ENCODE measurements around the gene SNX9.
A peak's percentile ranks its signal among the peaks of the same experiment; 100 is the strongest.

The SNX9 gene

GRCh38 chr6:157951828-157952227 lies 128.8 kb downstream of the SNX9 start:
- no peaks in the 10 kb centered on the region for H3K79me1 ChIP-seq (ENCODE audit: low read length)
- no peak overlapping the region for H3K18ac ChIP-seq (ENCODE audit: low read length)
- peak; percentile 2 to 36 for DNase-seq
- no peaks in the 10 kb centered on the region for H3K9me3 ChIP-seq (ENCODE audit: insufficient read depth, low read depth, low read length)
- no peak overlapping the region for H3K4me3 ChIP-seq (ENCODE audit: low read depth, low read length)
- H3K36me3 ChIP-seq (ENCODE audit: control insufficient read depth in 1 of 2, insufficient read depth in 2 of 2, low read length in 2 of 2), result peaks cover 0 to 2% of the 10 kb centered on the region in 2 experiments
- H2AFZ ChIP-seq (ENCODE audit: insufficient read depth, low read length, poor library complexity), result no peak overlapping the region
- no peak overlapping the region for H2BK120ac ChIP-seq (ENCODE audit: insufficient read depth, low read length, poor library complexity)
- H3K4me2 ChIP-seq (ENCODE audit: low read length), result no peak overlapping the region
- no peak overlapping the region for H3K27ac ChIP-seq (ENCODE audit: low read depth, low read length)
- no peak overlapping the region for H4K8ac ChIP-seq (ENCODE audit: low read depth, low read length)
- no peak overlapping the region for H4K12ac ChIP-seq (ENCODE audit: low read depth, low read length)
- no peaks in the 10 kb centered on the region for H3K79me2 ChIP-seq (ENCODE audit: control insufficient read depth, insufficient read depth, low read length, poor library complexity)
- H2BK12ac ChIP-seq (ENCODE audit: low read length), result no peak overlapping the region
- H4K91ac ChIP-seq (ENCODE audit: low read depth, low read length), result no peak overlapping the region
- H3K9ac ChIP-seq (ENCODE audit: low read length), result no peak overlapping the region
- H3K23ac ChIP-seq (ENCODE audit: low read length), result peak overlapping the region; percentile 25
- no CpG with 5 or more reads among the region's 9 CpGs for WGBS (ENCODE audit: extremely low coverage, insufficient coverage, insufficient read length)
- no peak overlapping the region for H3K4ac ChIP-seq (ENCODE audit: low read depth, low read length)
- no peak overlapping the region for H3K14ac ChIP-seq (ENCODE audit: low read length)
- H3K27me3 ChIP-seq (ENCODE audit: insufficient read depth, low read length), result no peaks in the 10 kb centered on the region
- H3K4me1 ChIP-seq (ENCODE audit: control insufficient read depth in 1 of 2, insufficient read depth in 2 of 2, low read length in 2 of 2), result no peaks in the 10 kb centered on the region
- no peak overlapping the region for H2AK5ac ChIP-seq (ENCODE audit: low read length)
- no peak overlapping the region for H2BK5ac ChIP-seq (ENCODE audit: low read depth, low read length, poor library complexity)

GRCh38 chr6:157952861-157953351 lies 129.9 kb downstream of the SNX9 start:
- no peak overlapping the region for H3K18ac ChIP-seq (ENCODE audit: low read length)
- no peak overlapping the region for H3K23ac ChIP-seq (ENCODE audit: low read length)
- no peak overlapping the region for H2AFZ ChIP-seq (ENCODE audit: insufficient read depth, low read length, poor library complexity)
- no peak overlapping the region for H3K14ac ChIP-seq (ENCODE audit: low read length)
- H3K4me3 ChIP-seq (ENCODE audit: low read depth, low read length), result no peak overlapping the region
- H3K36me3 ChIP-seq (ENCODE audit: control insufficient read depth in 1 of 2, insufficient read depth in 2 of 2, low read length in 2 of 2), result peaks cover 0 to under 1% of the 10 kb centered on the region in 2 experiments
- no peak overlapping the region for H2BK12ac ChIP-seq (ENCODE audit: low read length)
- no peak overlapping the region for H4K91ac ChIP-seq (ENCODE audit: low read depth, low read length)
- no peak overlapping the region for H3K4ac ChIP-seq (ENCODE audit: low read depth, low read length)
- H3K79me2 ChIP-seq (ENCODE audit: control insufficient read depth, insufficient read depth, low read length, poor library complexity), result no peaks in the 10 kb centered on the region
- no peak overlapping the region for H3K9ac ChIP-seq (ENCODE audit: low read length)
- no CpG with 5 or more reads among the region's 7 CpGs for WGBS (ENCODE audit: extremely low coverage, insufficient coverage, insufficient read length)
- DNase-seq, result no peak
- H2BK120ac ChIP-seq (ENCODE audit: insufficient read depth, low read length, poor library complexity), result no peak overlapping the region
- no peak overlapping the region for H4K8ac ChIP-seq (ENCODE audit: low read depth, low read length)
- H4K12ac ChIP-seq (ENCODE audit: low read depth, low read length), result no peak overlapping the region
- no peak overlapping the region for H3K4me2 ChIP-seq (ENCODE audit: low read length)
- no peaks in the 10 kb centered on the region for H3K4me1 ChIP-seq (ENCODE audit: control insufficient read depth in 1 of 2, insufficient read depth in 2 of 2, low read length in 2 of 2)
- H2BK5ac ChIP-seq (ENCODE audit: low read depth, low read length, poor library complexity), result no peak overlapping the region
- no peak overlapping the region for H3K27ac ChIP-seq (ENCODE audit: low read depth, low read length)
- no peak overlapping the region for H2AK5ac ChIP-seq (ENCODE audit: low read length)
- no peaks in the 10 kb centered on the region for H3K79me1 ChIP-seq (ENCODE audit: low read length)
- no peaks in the 10 kb centered on the region for H3K27me3 ChIP-seq (ENCODE audit: insufficient read depth, low read length)
- peaks cover 2% of the 10 kb centered on the region for H3K9me3 ChIP-seq (ENCODE audit: insufficient read depth, low read depth, low read length)

GRCh38 chr6:157953580-157954091 lies 130.6 kb downstream of the SNX9 start:
- no peak overlapping the region for H3K27ac ChIP-seq (ENCODE audit: low read depth, low read length)
- H3K79me1 ChIP-seq (ENCODE audit: low read length), result no peaks in the 10 kb centered on the region
- H2AFZ ChIP-seq (ENCODE audit: insufficient read depth, low read length, poor library complexity), result no peak overlapping the region
- DNase-seq, result no peak
- no peak overlapping the region for H2BK12ac ChIP-seq (ENCODE audit: low read length)
- no peak overlapping the region for H2AK5ac ChIP-seq (ENCODE audit: low read length)
- no peak overlapping the region for H3K23ac ChIP-seq (ENCODE audit: low read length)
- H4K8ac ChIP-seq (ENCODE audit: low read depth, low read length), result no peak overlapping the region
- no peak overlapping the region for H2BK120ac ChIP-seq (ENCODE audit: insufficient read depth, low read length, poor library complexity)
- H3K4ac ChIP-seq (ENCODE audit: low read depth, low read length), result no peak overlapping the region
- no peaks in the 10 kb centered on the region for H3K4me1 ChIP-seq (ENCODE audit: control insufficient read depth in 1 of 2, insufficient read depth in 2 of 2, low read length in 2 of 2)
- H3K4me2 ChIP-seq (ENCODE audit: low read length), result no peak overlapping the region
- H4K91ac ChIP-seq (ENCODE audit: low read depth, low read length), result no peak overlapping the region
- no peaks in the 10 kb centered on the region for H3K27me3 ChIP-seq (ENCODE audit: insufficient read depth, low read length)
- no peaks in the 10 kb centered on the region for H3K36me3 ChIP-seq (ENCODE audit: control insufficient read depth in 1 of 2, insufficient read depth in 2 of 2, low read length in 2 of 2)
- WGBS (ENCODE audit: extremely low coverage, insufficient coverage, insufficient read length), result no CpG with 5 or more reads among the region's 7 CpGs
- no peak overlapping the region for H3K4me3 ChIP-seq (ENCODE audit: low read depth, low read length)
- H2BK5ac ChIP-seq (ENCODE audit: low read depth, low read length, poor library complexity), result no peak overlapping the region
- no peak overlapping the region for H4K12ac ChIP-seq (ENCODE audit: low read depth, low read length)
- H3K14ac ChIP-seq (ENCODE audit: low read length), result no peak overlapping the region
- no peak overlapping the region for H3K18ac ChIP-seq (ENCODE audit: low read length)
- no peaks in the 10 kb centered on the region for H3K79me2 ChIP-seq (ENCODE audit: control insufficient read depth, insufficient read depth, low read length, poor library complexity)
- no peak overlapping the region for H3K9ac ChIP-seq (ENCODE audit: low read length)
- peaks cover 3% of the 10 kb centered on the region for H3K9me3 ChIP-seq (ENCODE audit: insufficient read depth, low read depth, low read length)

GRCh38 chr6:157954150-157955117 lies 131.4 kb downstream of the SNX9 start:
- DNase-seq, result peak; percentile 88 to 94

More at GRCh38 chr6:157954150-157955117, 131.4 kb downstream of the SNX9 start:
- Histone ChIP-seq H2AFZ (ENCODE audit: insufficient read depth, low read length, poor library complexity) (no peak overlapping the region), H3K18ac (ENCODE audit: low read length) (no peak overlapping the region), H3K27me3 (ENCODE audit: insufficient read depth, low read length) (no peaks in the 10 kb centered on the region), H3K4ac (ENCODE audit: low read depth, low read length) (no peak overlapping the region), H3K79me1 (ENCODE audit: low read length) (no peaks in the 10 kb centered on the region), H2AK5ac (ENCODE audit: low read length) (no peak overlapping the region), H4K12ac (ENCODE audit: low read depth, low read length) (no peak overlapping the region), H3K27ac (ENCODE audit: low read depth, low read length) (no peak overlapping the region), H3K9ac (ENCODE audit: low read length) (no peak overlapping the region), H4K8ac (ENCODE audit: low read depth, low read length) (no peak overlapping the region), H2BK5ac (ENCODE audit: low read depth, low read length, poor library complexity) (no peak overlapping the region), H2BK12ac (ENCODE audit: low read length) (no peak overlapping the region), H2BK120ac (ENCODE audit: insufficient read depth, low read length, poor library complexity) (no peak overlapping the region), H3K23ac (ENCODE audit: low read length) (no peak overlapping the region), H3K4me2 (ENCODE audit: low read length) (no peak overlapping the region), H3K79me2 (ENCODE audit: control insufficient read depth, insufficient read depth, low read length, poor library complexity) (no peaks in the 10 kb centered on the region), H3K4me3 (ENCODE audit: low read depth, low read length) (no peak overlapping the region), H3K4me1 (ENCODE audit: control insufficient read depth in 1 of 2, insufficient read depth in 2 of 2, low read length in 2 of 2) (no peaks in the 10 kb centered on the region), H4K91ac (ENCODE audit: low read depth, low read length) (peak overlapping the region; percentile 5), H3K14ac (ENCODE audit: low read length) (no peak overlapping the region), H3K36me3 (ENCODE audit: control insufficient read depth in 1 of 2, insufficient read depth in 2 of 2, low read length in 2 of 2) (no peaks in the 10 kb centered on the region), H3K9me3 (ENCODE audit: insufficient read depth, low read depth, low read length) (peaks cover 3% of the 10 kb centered on the region)
- WGBS (ENCODE audit: extremely low coverage, insufficient coverage, insufficient read length), result no CpG with 5 or more reads among the region's 34 CpGs

All from trophoblast cell (in vitro differentiated cells and primary cell).